ENCODE data around the gene C22orf15. TPM values are rescaled to one million over a fixed set of nuclear protein-coding genes. Genes with fewer than 3 reads are reported as not detected.
A peak's percentile ranks its signal among the peaks of the same experiment; 100 is the strongest.

The C22orf15 gene
- total RNA-seq, 2 experiments from 2014 or later, result 0.49 to 0.84 TPM

- H3K27me3 Mint-ChIP-seq, result no peaks in the 10 kb centered on the region
- ATAC-seq (ENCODE audit: poor library complexity) (no peak), DNase-seq (no peak)
- POLR2A ChIA-PET, result interaction anchor here (0.7 to 2.0 kb wide), 5 partner anchors 15 to 239 kb away, joined by 3 to 17 read pairs (median 4); partner anchors contain the start of genes CABIN1, MIF, SLC2A11 and SMARCB1
- peak overlapping the region; percentile 42 for H3K4me3 ChIP-seq (ENCODE audit: low read length)
- intact Hi-C loops (cut with DNase I, micrococcal nuclease), result loop anchor here in 1 of 2 experiments (1.0 to 5.0 kb wide), 3 partner anchors 15 to 75 kb away; no protein-coding TSS in a partner anchor
- H3K9me3 ChIP-seq (ENCODE audit: control insufficient read depth in 1 of 2, insufficient read depth in 1 of 2, low read length in 2 of 2), result no peaks in the 10 kb centered on the region
- no peaks in the 10 kb centered on the region for H3K36me3 Mint-ChIP-seq (ENCODE audit: low read depth)
- no peaks in the 10 kb centered on the region for H3K36me3 ChIP-seq (ENCODE audit: insufficient read depth, low read length)
- H3K4me3 Mint-ChIP-seq, result peak overlapping the region; percentile 38
- no peaks in the 10 kb centered on the region for H3K9me3 Mint-ChIP-seq
- no peak for TF ChIP-seq CTCF (IDR thresholded peaks at IDR 0.05)
- no peak overlapping the region for H3K27ac ChIP-seq (ENCODE audit: low read depth in 1 of 2, low read length in 2 of 2)
- H3K4me1 Mint-ChIP-seq (ENCODE audit: low read depth), result peaks cover 17% of the 10 kb centered on the region
- peaks cover 39% of the 10 kb centered on the region for H3K4me1 ChIP-seq (ENCODE audit: insufficient read depth, low read length)
- no peaks in the 10 kb centered on the region for H3K27me3 ChIP-seq (ENCODE audit: control insufficient read depth in 1 of 2, insufficient read depth in 2 of 2, low read length in 2 of 2)
- H3K27ac Mint-ChIP-seq, result no peak overlapping the region
- CTCF ChIA-PET, result no interaction called here
Observed at GRCh38 chr22:23772315-23772648, 9.5 kb downstream of the C22orf15 start.

- CTCF ChIA-PET, result no interaction called here
- peaks cover 17% of the 10 kb centered on the region for H3K4me1 Mint-ChIP-seq (ENCODE audit: low read depth)
- H3K27ac Mint-ChIP-seq, result no peak within 1 kb of the TSS
- H3K36me3 Mint-ChIP-seq (ENCODE audit: low read depth), result no peaks in the 10 kb centered on the region
- POLR2A ChIA-PET, result interaction anchor here (0.7 to 2.0 kb wide), 5 partner anchors 14 to 238 kb away, joined by 3 to 17 read pairs (median 4); partner anchors contain the start of genes CABIN1, MIF, SLC2A11 and SMARCB1
- Histone ChIP-seq H3K27me3 (ENCODE audit: control insufficient read depth in 1 of 2, insufficient read depth in 2 of 2, low read length in 2 of 2) (no peaks in the 10 kb centered on the region), H3K9me3 (ENCODE audit: control insufficient read depth in 1 of 2, insufficient read depth in 1 of 2, low read length in 2 of 2) (no peaks in the 10 kb centered on the region), H3K4me3 (ENCODE audit: low read length) (peak within 1 kb of the TSS; percentile 44), H3K36me3 (ENCODE audit: insufficient read depth, low read length) (no peaks in the 10 kb centered on the region), H3K27ac (ENCODE audit: low read depth in 1 of 2, low read length in 2 of 2) (no peak within 1 kb of the TSS), H3K4me1 (ENCODE audit: insufficient read depth, low read length) (peaks cover 36% of the 10 kb centered on the region)
- intact Hi-C loops (cut with DNase I, micrococcal nuclease), result loop anchor here in 1 of 2 experiments (1.0 to 5.0 kb wide), 3 partner anchors 14 to 76 kb away; no protein-coding TSS in a partner anchor
- no peaks in the 10 kb centered on the region for H3K27me3 Mint-ChIP-seq
- DNase-seq (peak; percentile 33 to 83 (median 49)), ATAC-seq (ENCODE audit: poor library complexity) (peak; percentile 52)
- peak within 1 kb of the TSS; percentile 69 for H3K4me3 Mint-ChIP-seq
- H3K9me3 Mint-ChIP-seq, result no peaks in the 10 kb centered on the region
- no peak for TF ChIP-seq CTCF (IDR thresholded peaks at IDR 0.05)
Observed at GRCh38 chr22:23772649-23773473, 10.1 kb downstream of the C22orf15 start, which contains the start of gene MMP11. Gene MMP11, plus strand, starts transcription at chr22:23772849. Its CDS starts 22 bp downstream, at chr22:23772871.

- peaks cover 29% of the 10 kb centered on the region for H3K4me1 ChIP-seq (ENCODE audit: insufficient read depth, low read length)
- no peak overlapping the region for H3K4me3 ChIP-seq (ENCODE audit: low read length)
- DNase-seq (peak in 1 of 14 experiments; percentile 16), ATAC-seq (ENCODE audit: poor library complexity) (no peak)
- POLR2A ChIA-PET, result interaction anchor here (1.2 to 2.0 kb wide), 5 partner anchors 12 to 237 kb away, joined by 3 to 17 read pairs (median 4); partner anchors contain the start of genes CABIN1, MIF and SMARCB1
- intact Hi-C loops (cut with DNase I, micrococcal nuclease), result loop anchor here in 1 of 2 experiments (5.0 kb wide), 2 partner anchors 74 to 76 kb away; no protein-coding TSS in a partner anchor
- no peaks in the 10 kb centered on the region for H3K27me3 ChIP-seq (ENCODE audit: control insufficient read depth in 1 of 2, insufficient read depth in 2 of 2, low read length in 2 of 2)
- H3K27ac ChIP-seq (ENCODE audit: low read depth in 1 of 2, low read length in 2 of 2), result no peak overlapping the region
- H3K9me3 Mint-ChIP-seq, result no peaks in the 10 kb centered on the region
- H3K36me3 ChIP-seq (ENCODE audit: insufficient read depth, low read length), result no peaks in the 10 kb centered on the region
- no peaks in the 10 kb centered on the region for H3K9me3 ChIP-seq (ENCODE audit: control insufficient read depth in 1 of 2, insufficient read depth in 1 of 2, low read length in 2 of 2)
- H3K4me3 Mint-ChIP-seq, result peak overlapping the region; percentile 69
- no peaks in the 10 kb centered on the region for H3K36me3 Mint-ChIP-seq (ENCODE audit: low read depth)
- TF ChIP-seq CTCF (IDR thresholded peaks at IDR 0.05), result no peak
- H3K27ac Mint-ChIP-seq, result no peak overlapping the region
- no peaks in the 10 kb centered on the region for H3K27me3 Mint-ChIP-seq
- H3K4me1 Mint-ChIP-seq (ENCODE audit: low read depth), result peaks cover 17% of the 10 kb centered on the region
- CTCF ChIA-PET, result no interaction called here
Observed at GRCh38 chr22:23773483-23774113, 10.8 kb downstream of the C22orf15 start.
